ENCODE data around the gene SPNS2.

SPNS2 gene

GRCh38 chr17:4480929-4481898 lies 17.5 kb upstream of the SPNS2 start:
- DNase-seq: no peak

- no peak for DNase-seq
Measured at GRCh38 chr17:4482338-4483011, 16.2 kb upstream of the SPNS2 start.

DNA sequence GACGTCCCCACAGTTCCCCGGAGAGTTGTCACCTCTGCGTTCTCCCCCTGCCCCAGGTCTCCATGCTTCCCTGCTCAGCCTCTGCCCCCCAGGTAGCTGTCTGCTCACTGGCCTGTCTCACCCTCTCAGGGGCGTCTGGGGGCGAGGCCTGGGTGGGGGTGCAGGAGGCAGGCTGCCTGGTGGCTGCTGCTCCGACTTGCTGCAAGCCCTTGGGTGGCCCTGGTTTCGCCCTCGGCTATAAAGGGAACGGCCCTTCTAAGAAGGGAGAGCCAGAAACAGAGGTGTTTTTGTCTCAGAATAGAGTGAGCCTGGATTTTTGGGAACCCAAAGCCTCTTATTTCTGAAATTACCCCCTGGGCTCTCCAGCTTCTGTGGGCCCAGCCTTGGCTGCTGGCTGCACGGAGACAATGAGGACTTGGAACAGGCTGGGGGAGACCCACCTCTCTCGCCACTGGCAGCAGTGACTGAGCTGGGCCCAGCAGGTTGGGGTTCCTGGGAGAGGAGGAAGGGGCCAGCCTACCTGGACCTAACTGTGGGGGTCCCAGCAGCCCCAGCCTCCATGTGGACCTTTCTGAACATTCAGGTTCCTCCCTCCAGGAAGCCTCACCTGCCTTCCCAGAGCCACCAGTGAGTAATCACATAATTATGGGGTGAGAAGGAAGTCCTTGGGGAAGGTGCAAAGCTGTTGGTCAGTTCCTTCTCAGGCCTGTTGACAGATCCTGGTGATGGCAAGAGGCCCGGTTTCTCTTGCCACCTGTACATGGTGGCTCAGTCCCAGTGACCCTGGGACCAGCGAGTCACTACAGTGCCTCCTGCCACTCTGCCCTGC lies 15.5 kb upstream of the SPNS2 start:
- peak; percentile 4 for DNase-seq

DNA sequence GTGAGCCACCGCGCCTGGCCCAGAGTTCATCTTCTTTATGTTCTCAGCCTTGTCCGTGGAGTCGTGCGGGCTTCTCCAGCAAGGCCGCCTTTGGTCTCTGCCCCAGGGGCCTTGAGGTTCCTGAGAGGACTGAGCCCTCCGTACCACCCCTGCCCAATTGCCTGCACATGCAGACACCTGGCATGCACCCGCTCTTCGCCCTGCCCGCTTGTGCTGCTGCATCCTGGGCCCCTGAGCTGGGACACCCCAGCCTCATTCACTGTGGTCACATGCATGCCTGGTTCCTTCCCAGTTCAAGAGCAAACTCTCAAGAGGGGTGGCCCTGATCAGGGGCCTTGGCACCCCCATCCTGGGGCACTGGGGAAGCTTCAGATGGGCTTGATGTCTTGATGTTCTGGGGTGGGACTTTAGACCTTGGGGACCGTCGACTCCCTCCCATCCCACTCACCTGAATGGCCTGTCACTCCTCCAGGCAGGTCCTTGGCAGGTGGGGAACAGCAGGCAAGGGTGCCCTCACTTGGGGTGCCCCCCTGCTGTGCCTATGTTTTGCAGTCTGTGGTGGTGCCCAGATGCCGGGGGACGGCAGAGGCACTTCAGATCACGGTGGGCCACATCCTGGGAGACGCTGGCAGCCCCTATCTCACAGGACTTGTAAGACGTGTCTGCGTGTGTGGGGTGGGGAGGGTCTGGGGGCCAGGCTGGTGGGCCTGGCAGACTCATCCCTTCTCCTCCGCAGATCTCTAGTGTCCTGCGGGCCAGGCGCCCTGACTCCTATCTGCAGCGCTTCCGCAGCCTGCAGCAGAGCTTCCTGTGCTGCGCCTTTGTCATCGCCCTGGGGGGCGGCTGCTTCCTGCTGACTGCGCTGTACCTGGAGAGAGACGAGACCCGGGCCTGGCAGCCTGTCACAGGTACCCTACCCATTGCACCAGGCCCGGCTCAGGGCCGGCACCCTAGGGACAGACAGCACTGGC lies 12.7 kb upstream of the SPNS2 start:
- no peak for DNase-seq

DNA sequence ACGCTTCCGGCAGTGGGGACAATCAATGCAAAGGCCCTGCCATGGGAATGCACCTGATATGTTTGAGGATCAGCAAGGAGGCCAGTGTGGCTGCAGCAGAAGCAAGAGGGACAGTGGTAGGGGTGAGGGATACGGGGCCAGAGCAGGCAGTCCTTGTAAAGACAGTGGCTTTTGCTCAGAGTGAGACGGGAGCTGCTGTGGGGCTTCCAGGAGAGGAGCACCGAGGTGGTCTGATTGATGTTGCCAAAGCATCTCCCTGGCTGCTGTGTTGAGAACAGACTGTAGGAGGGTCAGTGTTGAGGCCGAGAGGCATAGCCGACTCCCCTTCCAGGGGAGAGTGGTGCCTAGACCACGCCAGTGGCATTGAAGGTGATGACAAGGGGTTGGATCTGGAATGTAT lies 11.4 kb upstream of the SPNS2 start:
- no peak for DNase-seq

DNA sequence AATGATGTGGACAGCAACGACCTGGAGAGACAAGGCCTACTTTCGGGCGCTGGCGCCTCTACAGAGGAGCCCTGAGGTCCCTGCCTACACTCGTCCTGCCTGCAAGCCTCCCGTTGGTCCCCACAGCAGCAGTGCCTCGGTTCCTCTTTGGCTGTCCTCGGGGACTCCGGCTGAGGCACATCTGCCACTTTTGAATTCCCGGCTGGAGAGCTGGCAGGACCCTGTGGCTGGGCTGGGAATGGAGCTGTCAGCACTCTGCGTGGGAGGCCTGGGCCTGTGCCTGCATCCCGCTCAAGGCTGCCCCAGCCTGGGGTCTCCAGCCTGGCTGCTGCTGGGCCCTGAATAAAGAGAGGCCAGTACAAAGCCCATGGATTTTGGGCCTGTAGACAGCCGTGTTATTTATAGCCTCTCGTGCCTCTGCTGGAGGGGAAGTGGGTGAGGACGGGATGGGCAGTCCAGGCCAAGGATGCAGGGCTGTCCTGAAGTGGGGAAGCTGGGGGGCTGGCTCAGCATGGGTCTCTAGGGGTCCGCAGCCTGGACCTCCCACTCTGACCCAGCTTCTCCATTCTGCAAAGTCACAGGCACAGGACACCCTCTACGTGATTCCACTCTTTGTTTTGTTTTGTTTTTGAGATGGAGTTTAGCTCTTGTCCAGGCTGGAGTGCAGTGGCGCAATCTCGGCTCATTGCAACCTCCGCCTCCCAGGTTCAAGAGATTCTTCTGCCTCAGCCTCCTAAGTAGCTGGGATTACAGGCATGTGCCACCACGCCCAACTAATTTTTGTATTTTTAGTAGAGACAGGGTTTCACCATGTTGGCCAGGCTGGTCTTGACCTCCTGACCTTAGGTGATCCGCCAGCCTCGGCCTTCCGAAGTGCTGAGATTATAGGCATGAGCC lies 10.6 kb upstream of the SPNS2 start:
- DNase-seq: no peak

DNA sequence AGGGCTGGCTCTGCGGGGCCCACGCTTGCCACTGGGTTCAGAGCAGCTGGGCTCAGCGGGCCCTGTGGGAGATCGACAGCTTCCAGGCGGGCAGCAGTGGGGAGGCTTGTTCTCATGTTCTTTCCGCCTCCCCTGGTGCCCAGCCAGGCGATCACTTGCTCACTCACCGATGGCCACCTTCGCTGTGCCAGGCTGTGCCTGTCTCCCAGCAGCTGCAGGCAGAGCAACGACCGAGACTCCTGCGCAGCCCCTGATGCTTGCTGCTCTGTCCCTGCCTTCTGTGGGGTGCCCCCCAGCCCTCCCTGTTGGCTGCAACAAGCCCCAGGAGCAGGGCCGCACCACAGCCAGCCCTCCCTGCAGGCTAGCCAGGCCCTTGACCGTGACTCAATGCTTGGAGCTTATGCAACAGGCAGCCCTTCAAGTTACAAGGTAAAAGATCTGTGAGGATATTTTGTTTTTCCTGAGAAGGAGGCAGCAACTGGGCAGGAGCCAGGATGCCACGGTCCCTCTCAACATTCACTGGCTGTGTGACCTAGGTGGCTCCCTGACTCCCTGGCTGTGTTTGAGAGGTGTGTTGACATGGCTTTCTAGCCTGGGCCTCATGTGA lies 9.6 kb upstream of the SPNS2 start:
- no peak for DNase-seq

DNA sequence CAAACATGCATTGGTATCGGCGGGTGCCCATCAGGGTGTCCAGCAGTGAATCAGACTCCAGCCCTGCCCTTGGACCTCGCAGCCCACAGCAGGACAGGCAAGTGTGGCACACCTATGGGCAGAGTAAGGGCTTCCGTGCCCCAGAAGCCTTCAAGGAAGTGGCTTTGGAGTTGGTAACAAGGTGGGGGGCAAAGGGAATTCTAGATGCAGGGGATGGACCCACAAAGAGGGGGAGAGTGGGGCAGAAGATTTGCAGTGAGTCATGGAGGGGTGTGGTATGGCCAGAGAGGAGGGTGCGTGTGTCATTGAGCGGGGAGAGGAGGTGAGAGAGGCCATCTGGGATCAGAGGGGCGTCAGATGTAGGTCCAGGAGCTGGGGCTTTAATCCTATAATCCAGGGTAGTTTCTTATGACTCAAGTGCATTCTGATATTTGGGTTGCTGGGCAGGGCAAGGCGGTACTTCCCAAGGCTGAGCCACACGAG lies 8.5 kb upstream of the SPNS2 start:
- DNase-seq: no peak

- DNase-seq: no peak
Measured at GRCh38 chr17:4490637-4491061, 8.0 kb upstream of the SPNS2 start.

- DNase-seq: peak; percentile 15
Measured at GRCh38 chr17:4492721-4493561, 5.7 kb upstream of the SPNS2 start.

GRCh38 chr17:4497101-4497824 lies 1.4 kb upstream of the SPNS2 start:
- DNase-seq: peak; percentile 8

- DNase-seq: no peak
Measured at GRCh38 chr17:4499431-4500190, 930 bp downstream of the SPNS2 start.

DNA sequence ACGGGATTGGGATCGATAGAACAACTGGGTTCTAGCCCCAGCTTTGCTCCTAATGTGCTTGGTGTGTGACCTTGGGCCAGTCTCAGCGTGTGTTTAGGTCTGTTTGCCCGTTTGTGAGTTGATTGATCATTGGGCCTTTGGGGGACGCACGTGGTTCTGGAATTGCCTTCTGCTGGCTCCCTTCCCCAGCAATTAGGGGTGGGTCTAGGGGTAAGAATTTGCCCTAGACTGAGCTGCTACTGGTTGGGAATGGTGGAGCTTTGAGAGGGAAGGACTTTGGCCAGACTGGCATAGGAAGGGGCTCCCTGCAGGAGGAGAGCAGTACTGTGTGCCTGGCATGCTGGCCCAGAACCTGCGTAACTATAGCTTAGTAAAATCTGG lies 1.5 kb downstream of the SPNS2 start:
- no peak for DNase-seq

DNA sequence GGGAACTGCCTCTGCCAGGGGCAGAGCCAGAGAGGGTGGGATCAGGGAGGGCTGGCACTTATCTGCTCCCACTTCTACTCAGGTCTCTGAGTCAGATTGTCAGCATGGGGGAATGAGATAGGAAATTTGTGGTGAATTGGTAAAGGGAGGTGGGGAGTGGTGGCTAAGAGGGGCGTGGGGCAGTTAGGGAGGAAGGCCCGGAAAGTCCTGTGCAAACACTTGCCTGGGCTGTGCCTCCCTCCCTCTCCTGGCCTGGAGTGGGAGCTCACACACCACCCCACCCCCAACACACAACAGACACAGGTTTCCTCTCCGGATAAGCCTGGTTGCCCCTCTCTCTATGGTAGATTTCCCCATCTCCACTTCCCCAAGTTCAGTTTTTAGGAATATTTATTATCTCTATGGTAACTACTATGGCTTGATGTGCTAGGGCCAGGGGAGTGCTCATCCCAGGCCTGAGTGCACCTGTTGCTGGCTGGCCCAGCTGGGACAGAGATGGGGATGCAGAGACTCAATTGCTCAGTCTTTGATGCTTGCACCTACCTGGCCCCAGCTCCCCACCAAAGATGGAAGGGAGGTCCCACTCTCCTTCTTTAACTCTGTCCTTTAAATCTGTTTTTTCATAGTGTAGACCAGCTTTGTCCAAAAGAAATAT lies 2.7 kb downstream of the SPNS2 start:
- DNase-seq: no peak

DNA sequence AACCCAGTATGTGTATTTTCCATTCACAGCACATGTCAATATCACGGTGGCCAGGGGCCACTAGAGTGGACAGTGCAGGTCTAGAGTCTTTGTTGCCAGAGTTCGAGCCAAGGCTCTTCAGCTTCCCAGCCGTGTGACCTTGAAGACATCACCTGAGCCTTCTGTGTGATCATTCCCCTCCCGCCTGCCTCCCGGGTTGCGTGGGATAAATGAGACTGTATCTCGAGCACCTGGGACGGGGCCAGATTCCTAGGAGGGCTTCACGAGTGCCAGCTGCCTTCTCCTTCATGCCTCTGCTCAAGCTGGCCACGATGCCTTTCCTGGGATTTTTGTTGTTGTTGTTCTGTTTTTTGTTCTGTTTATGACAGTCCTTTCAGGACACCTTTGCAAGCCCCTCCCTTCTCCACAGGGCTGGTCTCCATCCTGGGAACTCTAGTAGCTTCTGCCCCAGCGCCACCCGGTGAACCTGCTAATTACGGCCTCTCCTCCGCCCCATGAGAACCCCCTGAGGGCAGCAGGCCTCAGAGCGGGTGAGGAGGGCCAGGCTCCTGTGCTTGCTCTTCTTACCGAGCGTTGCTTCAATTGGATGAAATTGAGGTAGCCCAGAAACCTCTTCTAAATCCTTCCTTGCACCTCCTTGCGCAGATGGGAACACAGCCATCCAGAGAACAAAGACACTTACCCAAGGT lies 3.9 kb downstream of the SPNS2 start:
- DNase-seq: no peak

DNA sequence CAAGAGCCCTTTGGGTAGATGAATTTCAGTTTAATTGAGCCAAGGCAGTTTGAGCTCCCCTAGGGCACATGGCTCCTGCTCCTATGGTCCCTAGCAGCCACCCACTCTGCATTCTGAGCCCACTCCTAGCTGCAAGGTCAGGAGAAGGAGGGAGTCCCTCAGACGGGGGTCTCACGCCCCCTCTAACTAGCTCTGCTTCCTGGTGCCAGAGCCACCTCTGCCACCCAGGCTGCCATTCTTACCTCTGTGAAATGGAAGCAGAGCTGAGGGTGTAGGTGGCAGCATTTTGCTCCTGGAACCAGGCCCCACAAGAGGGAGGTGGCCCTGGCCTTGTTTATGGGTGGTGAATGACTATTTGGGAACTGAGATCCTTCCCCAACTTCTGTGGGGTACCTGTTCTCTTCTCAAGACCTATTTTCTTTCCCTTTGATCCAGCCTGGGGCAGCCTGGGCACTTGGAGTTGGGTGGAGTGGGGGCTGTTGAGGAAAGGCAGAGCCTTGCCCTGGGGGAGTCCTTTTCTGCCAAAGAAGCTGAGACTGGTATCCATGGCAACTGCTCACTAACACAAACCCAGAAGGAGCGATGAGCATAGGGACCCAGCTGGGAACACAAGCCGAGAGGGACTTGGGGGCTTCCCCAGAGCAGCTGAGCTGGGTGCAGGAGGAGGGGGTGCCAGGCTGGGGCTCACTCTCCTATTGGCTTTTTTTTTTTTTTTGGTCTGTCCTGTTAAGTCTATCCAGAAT lies 4.8 kb downstream of the SPNS2 start:
- DNase-seq: no peak
